H1 (cell line): ENCODE data around the gene TPRN. TPM values are rescaled to one million over a fixed set of nuclear protein-coding genes. Genes with fewer than 3 reads are reported as not detected.
A peak's percentile ranks its signal among the peaks of the same experiment; 100 is the strongest.

Source experiments
- CTCF ChIA-PET: fragments of 300-600 bp; sonication (Branson Sonifier 250); formaldehyde crosslinking; loops from one replicate; lab custom pipeline; 2021; ENCODE audit not compliant: partially characterized antibody; lab: Charles Lee
- POLR2A ChIA-PET: fragments of 300-600 bp; sonication (Branson Sonifier 250); formaldehyde crosslinking; loops from one replicate; lab custom pipeline; 2021; ENCODE audit warnings: inconsistent platforms; ENCODE audit not compliant: partially characterized antibody; lab: Charles Lee
- DNase-seq, 2 experiments: peaks; one replicate each; pipeline versions ENCODE4 v3.0.0 to v3.0.0-alpha.2; 2010 to 2022; ENCODE audit warnings: low spot score in 2 of 2, low read depth in 1 of 2, mixed read lengths in 1 of 2
- FAIRE-seq: peaks from 2 replicates; lab custom pipeline; 2011; peaks lifted over from hg19 to GRCh38; lab: Jason Lieb, UNC
- H2AFZ ChIP-seq: 2 replicates; pipeline ENCODE4 v1.8.1; 2012; ENCODE audit warnings: low read length, inconsistent platforms
- H2AK5ac ChIP-seq: 2 replicates; pipeline ENCODE4 v1.6.1; 2013; ENCODE audit warnings: low read depth, low read length
- H2BK120ac ChIP-seq: replicated peaks from 2 replicates; pipeline ENCODE3; 2013; ENCODE audit warnings: low read depth, low read length, inconsistent platforms
- H2BK12ac ChIP-seq: 2 replicates; pipeline ENCODE4 v1.6.1; 2013; ENCODE audit warnings: low read depth, low read length
- H2BK15ac ChIP-seq: 2 replicates; pipeline ENCODE4 v1.6.1; 2013; ENCODE audit warnings: low read length
- H2BK20ac ChIP-seq: 2 replicates; pipeline ENCODE4 v1.6.1; 2013; ENCODE audit warnings: low read length
- H2BK5ac ChIP-seq: 2 replicates; pipeline ENCODE4 v1.6.1; 2013; ENCODE audit warnings: low read depth, low read length
- H3K14ac ChIP-seq: 2 replicates; pipeline ENCODE4 v1.6.1; 2013; ENCODE audit warnings: inconsistent platforms; ENCODE audit not compliant: insufficient read length
- H3K18ac ChIP-seq: 2 replicates; pipeline ENCODE4 v1.6.1; 2013; ENCODE audit warnings: low read length; ENCODE audit errors: extremely low read depth
- H3K23ac ChIP-seq: 2 replicates; pipeline ENCODE4 v1.6.1; 2013; ENCODE audit warnings: inconsistent platforms; ENCODE audit not compliant: insufficient read length
- H3K23me2 ChIP-seq: 2 replicates; pipeline ENCODE4 v1.6.1; 2013; ENCODE audit warnings: low read depth, low read length
- H3K27ac ChIP-seq: 2 replicates; pipeline ENCODE4 v1.6.1; 2011; ENCODE audit warnings: low read depth, low read length, inconsistent platforms
- H3K27me3 ChIP-seq, 4 experiments: replicated peaks in 1 of 4; 1 replicate in 1 of 4; 2 replicates in 3 of 4; pipeline versions ENCODE4 v1.6.1 to v1.8.1; 2011 to 2013; ENCODE audit warnings: low read length in 3 of 4, mild to moderate bottlenecking in 3 of 4, inconsistent platforms in 2 of 4, mixed read lengths in 2 of 4, moderate library complexity in 1 of 4; ENCODE audit not compliant: control insufficient read depth in 3 of 4, insufficient read depth in 3 of 4; ENCODE audit errors: extremely low read depth in 1 of 4
- H3K36me3 ChIP-seq, 4 experiments: 2 replicates each; pipeline versions ENCODE4 v1.6.1 to v1.8.1; 2011 to 2013; ENCODE audit warnings: mild to moderate bottlenecking in 4 of 4, low read length in 3 of 4, moderate library complexity in 2 of 4, control low read depth in 1 of 4, inconsistent platforms in 1 of 4; ENCODE audit not compliant: insufficient read depth in 4 of 4, control insufficient read depth in 2 of 4
- H3K4ac ChIP-seq: replicated peaks from 2 replicates; pipeline ENCODE3; 2013; ENCODE audit warnings: low read length, low read depth, mixed read lengths, inconsistent platforms; ENCODE audit not compliant: insufficient read length
- H3K4me1 ChIP-seq, 4 experiments: replicated peaks in 1 of 4; 1 replicate in 1 of 4; 2 replicates in 3 of 4; pipeline versions ENCODE4 v1.6.1 to v1.8.1; 2011 to 2013; ENCODE audit warnings: low read length in 3 of 4, inconsistent platforms in 2 of 4, mixed read lengths in 1 of 4; ENCODE audit not compliant: insufficient read depth in 4 of 4, control insufficient read depth in 3 of 4
- H3K4me2 ChIP-seq, 2 experiments: 2 replicates each; pipeline versions ENCODE4 v1.6.1 to v1.8.1; 2011 to 2013; ENCODE audit warnings: low read depth in 2 of 2, low read length in 2 of 2, control low read depth in 1 of 2, inconsistent platforms in 1 of 2, mild to moderate bottlenecking in 1 of 2; ENCODE audit not compliant: insufficient read depth in 1 of 2
- H3K4me3 ChIP-seq, 4 experiments: fragments of 200-600, 300-600 bp in 1 of 4; sonication (generic), shearing (Covaris generic), sonication (Bioruptor Twin) in 1 of 4; 2 replicates each; pipeline versions ENCODE4 v1.5.1 to v1.8.1; 2011 to 2016; ENCODE audit warnings: low read length in 4 of 4, low read depth in 3 of 4, control low read depth in 2 of 4, inconsistent platforms in 2 of 4, mild to moderate bottlenecking in 2 of 4, mixed read lengths in 1 of 4, moderate library complexity in 1 of 4; ENCODE audit not compliant: insufficient read depth in 2 of 4; ENCODE audit errors: extremely low read depth in 1 of 4
- H3K56ac ChIP-seq: replicated peaks from 2 replicates; pipeline ENCODE3; 2013; ENCODE audit warnings: low read depth, mild to moderate bottlenecking, mixed read lengths, low read length, inconsistent platforms; ENCODE audit not compliant: insufficient read length
- H3K79me1 ChIP-seq: 2 replicates; pipeline ENCODE4 v1.6.1; 2013; ENCODE audit warnings: low read depth, low read length, control low read depth
- H3K79me2 ChIP-seq, 2 experiments: 2 replicates each; pipeline versions ENCODE4 v1.6.1 to v1.8.1; 2012 to 2013; ENCODE audit warnings: low read length in 2 of 2, mild to moderate bottlenecking in 2 of 2, inconsistent platforms in 1 of 2; ENCODE audit not compliant: insufficient read depth in 2 of 2, control insufficient read depth in 1 of 2
- H3K9ac ChIP-seq, 4 experiments: replicated peaks in 1 of 4; 1 replicate in 1 of 4; 2 replicates in 3 of 4; pipeline versions ENCODE4 v1.6.1 to v1.8.1; 2011 to 2013; ENCODE audit warnings: low read depth in 3 of 4, low read length in 3 of 4, control low read depth in 2 of 4, mild to moderate bottlenecking in 2 of 4, moderate library complexity in 2 of 4, inconsistent platforms in 1 of 4; ENCODE audit errors: extremely low read depth in 1 of 4
- H3K9me3 ChIP-seq, 2 experiments: 2 replicates each; pipeline versions ENCODE4 v1.6.1 to v1.8.1; 2012 to 2013; ENCODE audit warnings: mild to moderate bottlenecking in 2 of 2, moderate library complexity in 2 of 2, control low read depth in 1 of 2, inconsistent platforms in 1 of 2, low read depth in 1 of 2, low read length in 1 of 2, mixed read lengths in 1 of 2; ENCODE audit not compliant: insufficient read depth in 2 of 2
- H4K20me1 ChIP-seq, 2 experiments: replicated peaks in 1 of 2; 2 replicates each; pipeline versions ENCODE3 to v1.8.1; 2011 to 2013; ENCODE audit warnings: inconsistent platforms in 2 of 2, low read length in 2 of 2, mild to moderate bottlenecking in 1 of 2; ENCODE audit not compliant: insufficient read depth in 2 of 2, control insufficient read depth in 1 of 2
- H4K5ac ChIP-seq: 2 replicates; pipeline ENCODE4 v1.6.1; 2013; ENCODE audit warnings: low read length, low read depth, mixed read lengths, inconsistent platforms; ENCODE audit not compliant: insufficient read length
- H4K8ac ChIP-seq: 2 replicates; pipeline ENCODE4 v1.8.0; 2013; ENCODE audit warnings: mild to moderate bottlenecking, moderate library complexity, low read length, inconsistent platforms; ENCODE audit not compliant: insufficient read depth; ENCODE audit errors: extremely low read depth
- H4K91ac ChIP-seq: replicated peaks from 2 replicates; pipeline ENCODE3; 2013; ENCODE audit warnings: low read length, mixed read lengths, inconsistent platforms; ENCODE audit not compliant: insufficient read length
- GABPA ChIP-seq: IDR thresholded peaks from 2 replicates; pipeline ENCODE4 v1.6.1; 2011; ENCODE audit warnings: mild to moderate bottlenecking, low read length, moderate library complexity, borderline replicate concordance; ENCODE audit not compliant: insufficient read depth
- NANOG ChIP-seq: IDR thresholded peaks from 2 replicates; pipeline ENCODE4 v1.6.1; 2011; ENCODE audit warnings: low read length, low read depth, mild to moderate bottlenecking, inconsistent platforms; ENCODE audit not compliant: insufficient read depth, poor library complexity, severe bottlenecking
- PHF8 ChIP-seq: fragments of 200-600 bp; sonication (generic); conservative IDR thresholded peaks from 2 replicates; pipeline ENCODE4 v1.7.1; 2012; ENCODE audit warnings: low read depth, mild to moderate bottlenecking, inconsistent platforms, low read length, moderate library complexity
- WGBS, 2 experiments: shearing (Covaris generic) in 1 of 2; methylation state at CpG; one replicate each; pipeline versions ENCODE4 v1.1.6 to v1.1.7; 2013 to 2015; ENCODE audit warnings: low lambda C conversion rate in 2 of 2, mixed read lengths in 2 of 2, inconsistent platforms in 1 of 2, low coverage in 1 of 2, missing lambda C conversion rate in 1 of 2; ENCODE audit not compliant: insufficient replicate concordance in 2 of 2, insufficient coverage in 1 of 2, insufficient read length in 1 of 2; ENCODE audit errors: extremely low coverage in 1 of 2, missing lambda C conversion rate in 1 of 2; 5-methylcytosine and 5-hydroxymethylcytosine counted together
- polyA plus RNA-seq, 7 experiments: library from polyadenylated mRNA; depleted of rRNA in 3 of 7; stranded (reverse) in 5 of 7; unstranded in 2 of 7; fragments of >200 nt in 5 of 7; fragments of 200-250 nt in 2 of 7; gene quantifications; 1 replicate in 5 of 7; 2 replicates in 1 of 7; 4 replicates in 1 of 7; pipeline versions ENCODE4 v1.2.1 to v1.2.3, GENCODE V29; 2011 to 2013; ENCODE audit warnings: missing spikeins in 2 of 7, mixed read lengths in 2 of 7
- total RNA-seq: library from RNA; stranded (reverse); fragmentation: NEBNext Ultra II Directional; extraction: Animal tissue kit (Norgen Biotek cat#: 25700); gene quantifications from 2 replicates; pipeline ENCODE4 v1.2.1, GENCODE V29; 2021

The TPRN gene
- total and polyA plus RNA-seq, 2 of the 8 experiments (the other 6 are each of a cell fraction or from before 2014, with no cell fraction given): 9.7 to 23.2 TPM

- peak overlapping the region; percentile 32 to 67 (median 48) for H3K4me3 ChIP-seq
- no peak overlapping the region for H2AK5ac ChIP-seq
- peak in 1 of 2 experiments; percentile 77 for DNase-seq
Observed at GRCh38 chr9:137221506-137222111, 21.1 kb upstream of the TPRN start.

More at GRCh38 chr9:137221506-137222111, 21.1 kb upstream of the TPRN start:
- peaks cover 0 to 18% (median 12%) of the 10 kb centered on the region in 4 experiments; a peak in 5 of 7 replicates for H3K4me1 ChIP-seq
- H2BK120ac ChIP-seq: no peak overlapping the region
- no peak overlapping the region; the same call in 1 of the 2 replicates for H2BK5ac ChIP-seq
- no peaks in the 10 kb centered on the region; a peak in 2 of 7 replicates for H3K27me3 ChIP-seq
- no peak overlapping the region for H4K5ac ChIP-seq
- no peak overlapping the region for H3K23ac ChIP-seq
- H3K27ac ChIP-seq: no peak overlapping the region
- H3K18ac ChIP-seq: peak overlapping the region; percentile 87
- H3K56ac ChIP-seq: no peak overlapping the region
- H3K23me2 ChIP-seq: peaks cover 18% of the 10 kb centered on the region; the same call in 1 of the 2 replicates
- TF ChIP-seq NANOG (no peak), GABPA (peak; percentile 59), PHF8 (0 out of 2 replicates have a peak, but pooled peaks have one; percentile 10)
- ChIA-PET POLR2A (interaction anchor here (1.1 to 69.9 kb wide), 4 partner anchors 14 to 82 kb away, joined by 3 to 1462 read pairs (median 106); partner anchors contain the start of genes ANAPC2, NDOR1, NELFB and SSNA1), CTCF (interaction anchor here (0.6 to 20.2 kb wide), 8 partner anchors 11 to 196 kb away, joined by 3 to 204 read pairs (median 4); partner anchors contain the start of genes ANAPC2, SSNA1 and TUBB4B)
- WGBS, 2 experiments: no CpG with 5 or more reads among the region's 61 CpGs
- H3K14ac ChIP-seq: no peak overlapping the region
- H2BK12ac ChIP-seq: no peak overlapping the region
- H4K8ac ChIP-seq: no peak overlapping the region; the same call in 1 of the 2 replicates
- H3K79me2 ChIP-seq: no peaks in the 10 kb centered on the region
- H3K36me3 ChIP-seq: peaks cover 0 to 2% (median 0%) of the 10 kb centered on the region in 4 experiments; a peak in 2 of 8 replicates
- H3K4me2 ChIP-seq: peak overlapping the region; percentile 77 to 82
- H2BK20ac ChIP-seq: no peak overlapping the region
- no peak for FAIRE-seq
- no peak overlapping the region for H2AFZ ChIP-seq
- no peak overlapping the region for H2BK15ac ChIP-seq
- H3K9me3 ChIP-seq: no peaks in the 10 kb centered on the region
- H3K4ac ChIP-seq: no peak overlapping the region
- H4K20me1 ChIP-seq: peaks cover 0 to 7% of the 10 kb centered on the region in 2 experiments
- H4K91ac ChIP-seq: no peak overlapping the region
- H3K9ac ChIP-seq: no peak overlapping the region
- H3K79me1 ChIP-seq: no peaks in the 10 kb centered on the region
